Amygdala (tissue), 56 donors: ENCODE measurements around the gene BAHCC1.

Experiments used
- DNase-seq, 56 donors: peaks; one replicate each; lab custom pipeline; 2025; lab: John Stamatoyannopoulos, UW

BAHCC1 gene

DNA sequence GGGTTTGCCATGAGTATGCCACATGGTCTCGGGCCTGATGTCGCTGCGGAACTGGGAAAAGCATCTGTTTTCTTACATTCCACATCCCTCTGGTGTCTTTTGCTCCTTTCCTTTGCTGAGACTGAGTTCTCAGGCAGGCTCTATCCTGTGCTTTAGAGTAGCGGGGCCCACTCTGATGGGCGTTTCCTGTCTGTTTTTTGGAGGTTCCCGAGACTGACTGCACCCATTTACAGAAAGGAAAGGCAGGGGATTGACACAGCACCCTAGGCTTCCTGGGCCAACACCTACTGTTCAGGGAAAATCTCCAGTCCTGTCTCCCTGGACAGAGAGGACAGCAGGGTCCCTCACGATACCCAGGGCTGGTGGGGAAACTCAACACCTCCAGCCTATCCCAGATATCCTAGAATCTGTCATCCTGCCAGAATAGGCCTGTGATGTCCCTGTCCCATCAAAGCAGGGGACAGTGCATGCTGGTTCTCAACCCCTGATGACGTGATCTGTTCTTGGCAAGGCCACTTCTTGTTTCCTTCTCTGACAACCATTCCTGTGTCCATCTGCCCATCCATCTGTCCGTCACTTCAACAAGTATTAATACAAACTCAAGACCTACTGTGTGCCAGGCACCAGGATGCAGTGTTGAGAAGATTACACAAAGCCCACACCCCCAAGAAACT is 75.2 kb downstream of the BAHCC1 start:
- DNase-seq: peak in 5 of 56 donors; percentile 5 to 21 (median 19)

- DNase-seq: no peak
Measured at GRCh38 chr17:81470944-81471817, 75.9 kb downstream of the BAHCC1 start.

GRCh38 chr17:81471818-81472456 is 76.7 kb downstream of the BAHCC1 start:
- peak in 50 of 56 donors; percentile 26 to 80 (median 56) for DNase-seq

GRCh38 chr17:81473019-81473418 is 77.8 kb downstream of the BAHCC1 start:
- no peak for DNase-seq

DNA sequence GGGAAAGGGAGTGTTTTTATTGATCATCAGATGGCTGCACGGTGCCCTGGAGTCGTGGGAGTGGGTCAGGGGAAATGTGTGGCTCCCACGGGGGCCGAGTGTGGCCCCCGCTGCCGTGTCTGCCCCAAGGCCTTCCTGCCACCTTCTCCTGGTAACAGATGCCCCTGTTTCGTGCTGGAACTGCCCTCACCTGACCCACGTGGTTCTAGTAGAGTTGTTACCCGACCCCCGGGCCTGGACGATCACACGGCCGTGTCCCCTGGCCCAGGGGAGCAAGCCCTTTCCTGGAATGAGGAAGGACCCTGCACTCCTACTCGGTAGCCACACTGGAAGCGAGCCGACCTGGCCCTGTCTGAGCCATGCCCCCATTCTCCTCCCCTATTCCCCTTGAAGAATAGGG is 79.7 kb downstream of the BAHCC1 start:
- DNase-seq: no peak

- no peak for DNase-seq
Measured at GRCh38 chr17:81476097-81476496, 80.8 kb downstream of the BAHCC1 start.

DNA sequence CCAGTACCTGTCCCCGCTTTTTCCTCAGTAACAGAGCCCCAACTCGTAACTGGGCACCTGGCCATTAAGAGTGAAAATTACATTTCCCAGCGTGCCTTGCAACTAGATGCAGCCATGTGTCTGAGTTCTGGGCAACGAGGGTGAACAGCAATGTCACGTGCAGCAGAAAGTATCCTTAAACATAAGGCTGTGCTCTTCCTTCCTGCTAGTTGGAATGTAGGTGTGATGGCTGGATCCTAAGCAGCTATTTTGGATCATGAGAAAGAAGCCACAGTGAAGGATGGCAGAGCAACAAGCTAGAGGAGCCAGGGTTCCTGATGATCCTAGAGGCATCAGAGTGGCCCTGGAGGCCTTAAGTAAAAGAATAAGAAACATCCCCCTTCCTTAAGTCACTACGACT is 81.4 kb downstream of the BAHCC1 start:
- DNase-seq: no peak

GRCh38 chr17:81477173-81477572 is 81.9 kb downstream of the BAHCC1 start:
- no peak for DNase-seq

GRCh38 chr17:81478119-81478518 is 82.9 kb downstream of the BAHCC1 start:
- DNase-seq: no peak

DNA sequence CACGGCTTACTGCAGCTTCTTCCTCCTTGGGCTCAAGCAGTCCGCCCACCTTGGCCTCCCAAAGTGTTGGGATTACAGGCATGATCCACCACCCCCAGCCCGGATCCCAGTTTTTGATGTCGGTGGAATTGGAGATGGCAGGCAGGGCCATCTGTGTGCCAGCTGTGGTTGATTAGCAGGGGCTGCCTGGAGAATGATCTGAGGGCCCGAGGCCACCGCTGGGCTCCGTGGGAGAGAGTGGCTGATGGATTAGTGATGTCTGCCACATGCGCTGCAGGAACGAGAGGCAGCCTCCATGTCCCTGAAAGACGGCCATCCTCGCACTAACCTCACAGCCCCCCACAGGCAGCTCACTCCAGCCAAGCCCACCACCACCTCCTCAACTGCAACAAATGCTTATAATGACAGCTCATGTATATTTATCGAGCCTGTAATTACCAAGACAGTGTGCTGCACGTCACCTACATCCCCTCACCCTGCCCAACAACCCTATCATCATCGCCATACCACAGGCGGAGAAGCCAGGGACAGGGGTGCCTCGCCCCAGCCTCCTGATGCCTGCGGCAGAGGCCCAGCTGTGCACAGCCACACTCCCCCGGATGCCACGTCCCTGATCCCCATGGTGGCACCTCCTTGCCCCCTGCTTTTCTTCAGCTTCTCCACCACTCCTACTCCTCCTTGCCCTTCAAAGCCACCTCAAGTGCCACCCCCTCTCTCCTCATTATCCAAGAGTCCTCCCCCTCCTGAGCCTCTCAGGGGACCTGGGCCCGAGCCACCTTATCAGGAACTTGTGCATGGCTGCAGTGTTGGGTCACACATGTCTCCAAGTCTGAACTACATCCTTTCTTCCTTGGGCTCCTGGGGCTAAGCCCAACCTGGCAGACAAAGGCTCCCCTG is 84.2 kb downstream of the BAHCC1 start:
- DNase-seq: no peak

- no peak for DNase-seq
Measured at GRCh38 chr17:81480140-81481072, 85.1 kb downstream of the BAHCC1 start.

- DNase-seq: peak in 49 of 56 donors; percentile 16 to 84 (median 60)
Measured at GRCh38 chr17:81481073-81481799, 86.0 kb downstream of the BAHCC1 start.

GRCh38 chr17:81481815-81482505 is 86.7 kb downstream of the BAHCC1 start:
- DNase-seq: no peak

DNA sequence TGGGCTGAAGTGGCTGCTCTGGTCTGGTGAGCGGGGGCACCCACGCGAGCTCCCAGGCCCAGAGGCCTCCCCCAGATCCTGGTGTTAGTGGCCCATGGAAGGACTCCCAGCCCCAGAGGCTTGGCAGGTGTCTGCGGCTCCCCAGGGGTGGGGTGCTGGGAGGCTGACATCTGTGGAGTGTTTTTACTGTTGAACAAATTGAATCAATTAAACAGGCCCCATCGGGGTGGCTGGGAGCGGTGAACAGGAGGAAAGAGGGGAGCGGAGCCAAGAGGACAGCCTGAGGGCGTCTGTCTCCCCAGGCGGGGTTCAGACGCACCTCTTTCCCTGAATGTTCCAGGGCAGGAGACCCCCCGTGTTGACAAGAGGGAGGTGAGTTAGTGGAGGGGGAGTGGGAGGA is 87.4 kb downstream of the BAHCC1 start:
- DNase-seq: no peak

DNA sequence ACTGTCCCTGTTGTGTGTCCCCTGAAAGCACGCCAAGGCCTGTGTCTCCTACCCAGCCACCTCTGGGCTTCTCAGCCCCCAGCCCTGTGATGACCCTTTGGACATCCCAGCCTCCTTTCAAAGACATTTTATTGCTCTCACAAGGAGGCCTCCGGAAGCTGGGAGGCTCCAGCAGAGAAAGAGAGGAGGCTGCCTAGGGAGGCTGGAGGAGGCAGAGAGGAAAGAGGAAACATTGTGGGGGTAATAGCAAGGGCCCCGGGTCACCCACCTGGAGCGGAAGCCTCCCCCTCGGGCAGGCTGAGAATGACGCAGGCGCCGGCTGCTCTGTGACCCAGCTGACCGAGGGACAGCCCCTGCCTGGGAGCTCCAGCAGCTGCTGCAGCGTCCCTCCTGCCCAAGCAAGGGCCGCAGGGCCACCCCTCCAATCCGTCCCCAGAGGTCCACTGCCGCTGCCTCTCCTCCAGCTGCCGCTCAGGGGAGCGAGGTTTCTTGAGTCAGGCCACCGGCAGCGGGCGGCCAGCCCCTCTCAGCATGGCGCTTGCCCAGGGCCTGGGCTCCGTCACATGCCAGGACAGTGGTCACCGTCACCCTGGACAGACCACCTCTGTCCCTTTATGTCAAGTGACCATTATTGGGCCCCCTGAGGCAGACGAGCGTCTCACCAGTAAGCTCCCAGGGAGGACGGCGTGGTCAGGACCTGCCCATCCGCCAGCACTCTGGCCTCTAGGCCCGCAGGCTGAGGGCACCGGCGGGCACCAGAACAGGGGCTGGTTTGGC is 88.0 kb downstream of the BAHCC1 start:
- no peak for DNase-seq

DNA sequence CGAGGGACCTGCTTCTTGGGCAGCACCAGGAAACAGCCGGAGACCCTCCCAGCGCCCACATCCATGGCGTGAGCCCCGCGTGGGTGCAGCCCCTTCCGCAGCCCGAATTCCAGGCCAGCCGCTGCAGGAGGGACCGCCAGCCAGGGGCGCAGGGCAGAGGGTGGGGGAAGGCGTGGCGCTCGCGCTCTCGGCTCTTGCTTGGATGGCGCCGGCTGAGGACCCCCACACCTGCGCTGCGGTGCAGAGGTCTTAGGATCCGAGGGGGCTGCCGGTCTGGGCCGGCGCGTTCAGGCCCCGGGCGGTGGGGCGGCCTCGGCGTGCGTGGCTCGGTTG is 88.6 kb downstream of the BAHCC1 start:
- no peak for DNase-seq
